Measurements from ENCODE around the gene MAP1S.
"Not testable (repeated sequence)": the region's sequence is repeated elsewhere in the genome, so short reads cannot be mapped to it uniquely, and the experiment has no call there.

Gene MAP1S

GRCh38 chr19:17778251-17778967 lies 59.1 kb downstream of the MAP1S start:
- in situ Hi-C loops (cut with HindIII; ENCODE audit: low sequenced_read_pairs): no loop called here
- no peak for TF ChIP-seq CTCF (IDR thresholded peaks at IDR 0.05; ENCODE audit: low read depth, low read length)
- no peak overlapping the region for H3K4me3 ChIP-seq (ENCODE audit: low read depth, low read length)
- DNase-seq (ENCODE audit: low read depth, low spot score): peak; percentile 16

- no peak for DNase-seq (ENCODE audit: low read depth, low spot score)
- H3K4me3 ChIP-seq (ENCODE audit: low read depth, low read length): no peak overlapping the region
- no peak for TF ChIP-seq CTCF (IDR thresholded peaks at IDR 0.05; ENCODE audit: low read depth, low read length)
- in situ Hi-C loops (cut with HindIII; ENCODE audit: low sequenced_read_pairs): no loop called here
These were observed 60.0 kb downstream of the MAP1S start for GRCh38 chr19:17778968-17779929.

GRCh38 chr19:17780781-17781180 lies 61.5 kb downstream of the MAP1S start:
- in situ Hi-C loops (cut with HindIII; ENCODE audit: low sequenced_read_pairs): no loop called here
- TF ChIP-seq CTCF (IDR thresholded peaks at IDR 0.05; ENCODE audit: low read depth, low read length): no peak
- H3K4me3 ChIP-seq (ENCODE audit: low read depth, low read length): no peak overlapping the region
- no peak for DNase-seq (ENCODE audit: low read depth, low spot score)

- DNase-seq (ENCODE audit: low read depth, low spot score); in situ Hi-C loops (cut with HindIII; ENCODE audit: low sequenced_read_pairs); H3K4me3 ChIP-seq (ENCODE audit: low read depth, low read length): not testable (repeated sequence)
These were observed 64.4 kb downstream of the MAP1S start for GRCh38 chr19:17783721-17784120.

All from astrocyte of the spinal cord (primary cell).